ENCODE results near the gene TGIF1.

TGIF1 gene

GRCh38 chr18:3455907-3456685 is 6.1 kb downstream of the TGIF1 start:
- peak overlapping the region; percentile 86 for H3K4me3 ChIP-seq (ENCODE audit: low read length)
- no peak for DNase-seq (ENCODE audit: low read depth)
- no peak for TF ChIP-seq CTCF (conservative IDR thresholded peaks at IDR 0.05; ENCODE audit: low read depth, low read length)

GRCh38 chr18:3456686-3457069 is 6.7 kb downstream of the TGIF1 start:
- H3K4me3 ChIP-seq (ENCODE audit: low read length), result no peak overlapping the region
- DNase-seq (ENCODE audit: low read depth), result no peak

GRCh38 chr18:3457261-3457724 is 7.3 kb downstream of the TGIF1 start:
- H3K4me3 ChIP-seq (ENCODE audit: low read length), result no peak overlapping the region
- TF ChIP-seq CTCF (conservative IDR thresholded peaks at IDR 0.05; ENCODE audit: low read depth, low read length), result no peak
- DNase-seq (ENCODE audit: low read depth), result no peak

More at GRCh38 chr18:3456686-3457069, 6.7 kb downstream of the TGIF1 start:
- TF ChIP-seq CTCF (conservative IDR thresholded peaks at IDR 0.05; ENCODE audit: low read depth, low read length), result no peak

GRCh38 chr18:3458378-3458777 is 8.4 kb downstream of the TGIF1 start:
- DNase-seq (ENCODE audit: low read depth), result no peak
- TF ChIP-seq CTCF (conservative IDR thresholded peaks at IDR 0.05; ENCODE audit: low read depth, low read length), result no peak
- no peak overlapping the region for H3K4me3 ChIP-seq (ENCODE audit: low read length)

- no peak for DNase-seq (ENCODE audit: low read depth)
- no peak for TF ChIP-seq CTCF (conservative IDR thresholded peaks at IDR 0.05; ENCODE audit: low read depth, low read length)
- no peak overlapping the region for H3K4me3 ChIP-seq (ENCODE audit: low read length)
These were observed 9.2 kb downstream of the TGIF1 start for GRCh38 chr18:3458952-3459853.

GRCh38 chr18:3460823-3461398 is 10.9 kb downstream of the TGIF1 start:
- H3K4me3 ChIP-seq (ENCODE audit: low read length), result no peak overlapping the region
- no peak for DNase-seq (ENCODE audit: low read depth)
- TF ChIP-seq CTCF (conservative IDR thresholded peaks at IDR 0.05; ENCODE audit: low read depth, low read length), result no peak

Data from retinal pigment epithelial cell (primary cell).